DOHH2 (cell line): ENCODE results near the gene TMPRSS2.

Experiments
- H3F3A ChIP-seq: fragments of 200-600 bp; sonication (generic), shearing (Covaris generic); 2 replicates; pipeline ENCODE4 v1.6.0; 2016; ENCODE audit warnings: antibody characterized with exemption, mild to moderate bottlenecking; ENCODE audit not compliant: control insufficient read depth, insufficient read depth
- H3K27ac ChIP-seq: fragments of 200-600 bp; sonication (generic); 2 replicates; pipeline ENCODE4 v1.5.1; 2014; ENCODE audit warnings: low read depth, mild to moderate bottlenecking, low read length, moderate library complexity
- H3K27me3 ChIP-seq: fragments of 200-600 bp; sonication (generic); 2 replicates; pipeline ENCODE4 v1.6.1; 2014; ENCODE audit warnings: mild to moderate bottlenecking, low read length, mixed read lengths; ENCODE audit not compliant: control insufficient read depth
- H3K36me3 ChIP-seq: fragments of 200-600 bp; sonication (generic); 2 replicates; pipeline ENCODE4 v1.6.1; 2014; ENCODE audit warnings: mild to moderate bottlenecking, low read length, moderate library complexity, mixed read lengths; ENCODE audit not compliant: control insufficient read depth
- H3K4me1 ChIP-seq: fragments of 200-600 bp; sonication (generic); 2 replicates; pipeline ENCODE4 v1.6.1; 2014; ENCODE audit warnings: mild to moderate bottlenecking, low read length, mixed read lengths; ENCODE audit not compliant: control insufficient read depth
- H3K4me2 ChIP-seq: fragments of 200-600 bp; sonication (generic); 2 replicates; pipeline ENCODE4 v1.6.0; 2014; ENCODE audit warnings: mild to moderate bottlenecking, low read length, moderate library complexity
- H3K4me3 ChIP-seq: fragments of 200-600 bp; sonication (generic); 2 replicates; pipeline ENCODE4 v1.5.1; 2014; ENCODE audit warnings: mild to moderate bottlenecking, low read length, mixed read lengths
- H3K79me2 ChIP-seq: fragments of 200-600 bp; sonication (generic); 2 replicates; pipeline ENCODE4 v1.6.1; 2014; ENCODE audit warnings: mild to moderate bottlenecking, low read length, mixed read lengths; ENCODE audit not compliant: control insufficient read depth
- H3K9me2 ChIP-seq: fragments of 200-600 bp; sonication (generic); replicated peaks from 2 replicates; pipeline ENCODE4 v1.6.1; 2014; ENCODE audit warnings: mild to moderate bottlenecking, low read length, mixed read lengths; ENCODE audit not compliant: control insufficient read depth
- H3K9me3 ChIP-seq: fragments of 200-600 bp; sonication (generic); 2 replicates; pipeline ENCODE4 v1.6.1; 2014; ENCODE audit warnings: antibody characterized with exemption, low read length, mixed read lengths; ENCODE audit not compliant: control insufficient read depth, insufficient read depth
- H4K20me1 ChIP-seq: fragments of 200-600 bp; sonication (generic); 2 replicates; pipeline ENCODE4 v1.6.0; 2014; ENCODE audit warnings: low read depth, mild to moderate bottlenecking, antibody characterized with exemption, low read length, moderate library complexity; ENCODE audit not compliant: control insufficient read depth, insufficient read depth
- CTCF ChIP-seq: fragments of 200-600 bp; sonication (generic); IDR thresholded peaks from one replicate; pipeline ENCODE4 v1.5.1; 2014; ENCODE audit warnings: antibody characterized with exemption, mild to moderate bottlenecking, low read depth, low read length; ENCODE audit not compliant: poor library complexity, severe bottlenecking
- EZH2phosphoT487 ChIP-seq: fragments of 200-600 bp; sonication (generic); IDR thresholded peaks from 2 replicates; pipeline ENCODE4 v1.6.1; 2017; ENCODE audit warnings: borderline replicate concordance, mild to moderate bottlenecking, antibody characterized with exemption, low read length, moderate library complexity, mixed read lengths

TMPRSS2 gene

GRCh38 chr21:41479686-41480085 is 28.3 kb downstream of the TMPRSS2 start:
- Histone ChIP-seq H3K27ac (no peak overlapping the region), H4K20me1 (no peaks in the 10 kb centered on the region), H3K79me2 (no peaks in the 10 kb centered on the region)

GRCh38 chr21:41478319-41479177 is 29.4 kb downstream of the TMPRSS2 start:
- Histone ChIP-seq H3K4me3 (no peak overlapping the region), H3F3A (no peaks in the 10 kb centered on the region), H4K20me1 (no peaks in the 10 kb centered on the region), H3K36me3 (no peaks in the 10 kb centered on the region), H3K9me3 (no peaks in the 10 kb centered on the region), H3K4me1 (no peaks in the 10 kb centered on the region), H3K27me3 (peaks cover 4% of the 10 kb centered on the region; the same call in 1 of the 2 replicates), H3K4me2 (no peak overlapping the region), H3K27ac (no peak overlapping the region), H3K79me2 (no peaks in the 10 kb centered on the region), H3K9me2 (no peaks in the 10 kb centered on the region)
- TF ChIP-seq EZH2phosphoT487 = no peak
- TF ChIP-seq CTCF = no peak

More at GRCh38 chr21:41479686-41480085, 28.3 kb downstream of the TMPRSS2 start:
- Histone ChIP-seq H3K36me3 (no peaks in the 10 kb centered on the region), H3K27me3 (peaks cover 4% of the 10 kb centered on the region; the same call in 1 of the 2 replicates), H3K9me3 (no peaks in the 10 kb centered on the region), H3K4me2 (no peak overlapping the region), H3K4me1 (no peaks in the 10 kb centered on the region), H3K9me2 (no peaks in the 10 kb centered on the region), H3F3A (no peaks in the 10 kb centered on the region), H3K4me3 (no peak overlapping the region)
- TF ChIP-seq CTCF = no peak
- TF ChIP-seq EZH2phosphoT487 = no peak

GRCh38 chr21:41477641-41478318 is 30.2 kb downstream of the TMPRSS2 start:
- no peaks in the 10 kb centered on the region for H3K9me3 ChIP-seq
- no peaks in the 10 kb centered on the region for H3F3A ChIP-seq
- no peak for TF ChIP-seq CTCF
- no peak for TF ChIP-seq EZH2phosphoT487
- no peak overlapping the region for H3K4me2 ChIP-seq
- no peaks in the 10 kb centered on the region for H3K4me1 ChIP-seq
- no peaks in the 10 kb centered on the region for H3K79me2 ChIP-seq
- no peaks in the 10 kb centered on the region for H4K20me1 ChIP-seq
- no peak overlapping the region for H3K4me3 ChIP-seq
- H3K27ac ChIP-seq = no peak overlapping the region
- H3K9me2 ChIP-seq = no peaks in the 10 kb centered on the region
- H3K27me3 ChIP-seq = peaks cover 2% of the 10 kb centered on the region; the same call in 1 of the 2 replicates
- no peaks in the 10 kb centered on the region for H3K36me3 ChIP-seq
